Measurements from ENCODE around the gene COLEC12.
A peak's percentile ranks its signal among the peaks of the same experiment; 100 is the strongest.

COLEC12 gene

GRCh38 chr18:273525-273924, 227.0 kb downstream of the COLEC12 start:
- DNase-seq (ENCODE audit: low read depth), result no peak

GRCh38 chr18:272650-273049, 227.9 kb downstream of the COLEC12 start:
- DNase-seq (ENCODE audit: low read depth), result no peak

DNA sequence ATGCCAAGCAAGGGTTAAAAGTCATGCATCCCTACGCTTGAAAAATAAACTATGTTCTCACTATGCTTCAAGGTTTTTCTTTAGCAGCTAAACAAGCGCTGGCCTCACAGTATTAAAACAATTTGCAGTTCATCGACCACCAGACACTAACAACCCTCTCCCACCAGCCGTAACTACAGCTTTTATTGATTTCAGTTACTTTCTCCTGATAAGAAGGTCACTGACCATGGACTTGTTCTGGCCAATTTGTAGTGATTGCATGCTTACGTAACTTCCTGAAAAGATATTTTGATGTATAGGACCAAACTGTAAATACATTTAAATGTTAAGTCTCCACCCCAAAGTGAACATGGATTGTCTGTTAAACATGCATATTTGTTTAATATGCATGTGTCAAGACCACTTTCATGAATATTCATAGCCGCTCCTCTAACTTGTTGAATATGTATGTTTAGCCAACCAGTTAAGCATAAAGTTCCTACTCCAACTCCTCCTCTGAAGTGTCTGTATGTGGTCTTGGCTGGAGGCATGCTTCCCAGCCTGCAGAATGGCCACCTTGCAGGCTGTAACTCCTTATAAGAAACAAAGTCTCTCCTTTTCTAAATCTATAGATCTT, 230.9 kb downstream of the COLEC12 start:
- DNase-seq (ENCODE audit: low read depth), result no peak

DNA sequence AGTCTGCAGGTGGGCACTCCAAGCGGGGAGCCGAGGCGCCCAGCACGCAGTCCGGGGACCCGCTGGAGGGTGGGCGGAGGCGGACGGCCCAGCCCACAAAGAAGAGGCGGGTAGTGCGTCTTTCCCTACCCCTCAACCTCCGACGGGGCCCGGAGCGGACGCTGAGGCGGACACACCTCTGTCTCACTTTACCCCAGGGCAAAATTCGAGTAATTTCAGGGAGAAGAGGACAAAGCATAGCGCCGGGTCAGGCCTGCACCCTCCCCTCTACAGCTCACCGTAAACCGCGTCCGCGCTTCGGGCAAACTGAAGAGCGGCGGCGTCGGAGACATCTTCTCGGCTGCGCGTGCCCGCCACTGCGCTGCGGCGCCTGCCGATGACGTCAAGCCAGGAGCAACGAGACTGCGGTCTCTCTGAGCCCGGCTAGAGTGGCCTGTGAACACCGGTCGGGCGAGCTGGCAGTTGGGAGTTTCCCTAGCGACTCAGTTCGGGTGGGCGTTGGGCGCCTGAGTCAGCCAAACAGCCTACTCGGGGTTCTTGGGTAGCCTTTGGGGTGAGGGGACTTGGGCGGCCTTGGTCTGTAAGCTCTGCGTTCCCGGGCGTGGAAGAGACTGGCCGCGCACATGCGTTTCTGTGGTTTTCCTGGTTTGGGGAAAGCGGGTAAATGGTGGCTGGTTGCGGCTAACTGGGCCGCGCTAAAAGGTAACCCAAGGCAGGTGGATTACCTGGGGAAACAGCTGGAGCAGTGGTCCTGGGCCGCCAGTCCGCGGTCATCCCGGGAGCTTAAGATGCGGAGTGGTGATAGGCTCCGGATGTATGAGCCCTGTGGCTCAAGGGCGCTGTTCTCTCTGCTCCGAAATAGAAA, 232.6 kb downstream of the COLEC12 start, which contains the start of gene THOC1:
THOC1 (minus strand) TSS at position 360 of the 865 bp plus-strand sequence; CDS start at position 332, 28 bp downstream.
- DNase-seq (ENCODE audit: low read depth), result peak; percentile 92

DNA sequence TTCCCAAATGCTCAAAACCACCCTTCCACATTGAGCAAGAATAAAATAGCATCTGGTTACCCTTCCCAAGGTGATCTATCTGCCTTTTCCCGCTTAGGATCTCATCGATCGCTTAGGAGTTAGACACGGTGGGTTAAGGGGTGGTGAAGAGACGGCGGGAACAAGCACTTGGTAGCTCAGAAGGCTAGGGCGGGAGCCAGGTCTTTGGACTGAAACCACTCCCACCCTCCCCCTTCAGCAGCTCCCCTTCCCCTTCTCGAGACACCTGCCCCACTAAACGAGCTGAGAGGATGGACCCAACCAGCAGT, 233.2 kb downstream of the COLEC12 start:
- peak; percentile 1 for DNase-seq (ENCODE audit: low read depth)
